MM.1S (cell line): ENCODE data around the gene IFT52.
"Not testable (repeated sequence)": the region's sequence is repeated elsewhere in the genome, so short reads cannot be mapped to it uniquely, and the experiment has no call there.

Experiments
- DNase-seq: peaks from one replicate; pipeline ENCODE4 v3.0.0-alpha.2; 2015
- H2AFZ ChIP-seq: fragments of 300-600 bp; sonication (generic); 2 replicates; pipeline ENCODE4 v1.6.0; 2016; ENCODE audit warnings: antibody characterized with exemption, low read length
- H3F3A ChIP-seq: fragments of 300-600 bp; sonication (generic); 2 replicates; pipeline ENCODE4 v1.6.1; 2016; ENCODE audit warnings: mild to moderate bottlenecking, antibody characterized with exemption, low read length, moderate library complexity, mixed read lengths; ENCODE audit not compliant: insufficient read depth
- H3K27ac ChIP-seq: fragments of 300-600 bp; sonication (generic); 2 replicates; pipeline ENCODE4 v1.5.1; 2016; ENCODE audit warnings: mild to moderate bottlenecking, low read length
- H3K27me3 ChIP-seq: fragments of 300-600 bp; sonication (generic); replicated peaks from 2 replicates; pipeline ENCODE4 v1.6.0; 2016; ENCODE audit warnings: low read length; ENCODE audit not compliant: insufficient read depth
- H3K36me3 ChIP-seq: fragments of 300-600 bp; sonication (generic); replicated peaks from 2 replicates; pipeline ENCODE4 v1.6.1; 2016; ENCODE audit warnings: mild to moderate bottlenecking, low read length, mixed read lengths; ENCODE audit not compliant: insufficient read depth
- H3K4me1 ChIP-seq: fragments of 300-600 bp; sonication (generic); 2 replicates; pipeline ENCODE4 v1.6.1; 2016; ENCODE audit warnings: low read length, mixed read lengths
- H3K4me2 ChIP-seq: fragments of 300-600 bp; sonication (generic); 2 replicates; pipeline ENCODE4 v1.6.0; 2016; ENCODE audit warnings: low read depth, low read length
- H3K4me3 ChIP-seq: fragments of 300-600 bp; sonication (generic); 2 replicates; pipeline ENCODE4 v1.5.1; 2016; ENCODE audit warnings: low read length, mixed read lengths
- H3K79me2 ChIP-seq: fragments of 300-600 bp; sonication (generic); 2 replicates; pipeline ENCODE4 v1.6.1; 2016; ENCODE audit warnings: mixed run types, low read length, mixed read lengths
- H3K9ac ChIP-seq: fragments of 300-600 bp; sonication (generic); 2 replicates; pipeline ENCODE4 v1.6.1; 2016; ENCODE audit warnings: low read length, mixed read lengths
- H3K9me2 ChIP-seq: fragments of 300-600 bp; sonication (generic); replicated peaks from 2 replicates; pipeline ENCODE4 v1.6.1; 2016; ENCODE audit warnings: mild to moderate bottlenecking, low read length, mixed read lengths; ENCODE audit not compliant: insufficient read depth
- H3K9me3 ChIP-seq: fragments of 300-600 bp; sonication (generic); replicated peaks from 2 replicates; pipeline ENCODE4 v1.6.1; 2016; ENCODE audit warnings: mild to moderate bottlenecking, low read length, mixed read lengths; ENCODE audit not compliant: insufficient read depth
- H4K20me1 ChIP-seq: fragments of 300-600 bp; sonication (generic); 2 replicates; pipeline ENCODE4 v1.6.1; 2016; ENCODE audit warnings: mild to moderate bottlenecking, low read length, moderate library complexity, mixed read lengths; ENCODE audit not compliant: insufficient read depth
- CTCF ChIP-seq: fragments of 300-600 bp; sonication (generic); IDR thresholded peaks from 2 replicates; pipeline ENCODE4 v1.5.1; 2016; ENCODE audit warnings: antibody characterized with exemption, low read length, mixed read lengths
- EZH2 ChIP-seq: fragments of 300-600 bp; sonication (generic); optimal IDR thresholded peaks from 2 replicates; pipeline ENCODE3; 2017; ENCODE audit warnings: low read depth, mild to moderate bottlenecking, antibody characterized with exemption, low read length, mixed read lengths
- EZH2phosphoT487 ChIP-seq: fragments of 300-600 bp; sonication (generic); IDR thresholded peaks from 2 replicates; pipeline ENCODE4 v1.6.1; 2018; ENCODE audit warnings: antibody characterized with exemption, low read length

IFT52 gene

GRCh38 chr20:43583982-43584432 lies 6.7 kb upstream of the IFT52 start:
- no peak overlapping the region for H3K9ac ChIP-seq
- no peaks in the 10 kb centered on the region for H3K79me2 ChIP-seq
- no peaks in the 10 kb centered on the region for H3K9me3 ChIP-seq
- no peak overlapping the region for H3K27ac ChIP-seq
- H3F3A ChIP-seq, result no peaks in the 10 kb centered on the region
- TF ChIP-seq EZH2phosphoT487 (no peak), EZH2 (no peak), CTCF (no peak)
- no peak overlapping the region for H3K4me2 ChIP-seq
- peak; percentile 76 for DNase-seq
- no peak overlapping the region for H2AFZ ChIP-seq
- H4K20me1 ChIP-seq, result no peaks in the 10 kb centered on the region
- no peaks in the 10 kb centered on the region for H3K27me3 ChIP-seq
- H3K36me3 ChIP-seq, result no peaks in the 10 kb centered on the region
- no peak overlapping the region for H3K4me3 ChIP-seq
- H3K9me2 ChIP-seq, result no peaks in the 10 kb centered on the region
- no peaks in the 10 kb centered on the region for H3K4me1 ChIP-seq

- H3K9ac ChIP-seq, result no peak overlapping the region
- no peaks in the 10 kb centered on the region for H3K9me2 ChIP-seq
- no peaks in the 10 kb centered on the region for H3K4me1 ChIP-seq
- H3K4me3 ChIP-seq, result no peak overlapping the region
- H3K9me3 ChIP-seq, result no peaks in the 10 kb centered on the region
- DNase-seq, result no peak
- H3F3A ChIP-seq, result no peaks in the 10 kb centered on the region
- H3K4me2 ChIP-seq, result no peak overlapping the region
- H3K27ac ChIP-seq, result no peak overlapping the region
- H4K20me1 ChIP-seq, result no peaks in the 10 kb centered on the region
- H2AFZ ChIP-seq, result no peak overlapping the region
- no peaks in the 10 kb centered on the region for H3K27me3 ChIP-seq
- no peaks in the 10 kb centered on the region for H3K79me2 ChIP-seq
- TF ChIP-seq CTCF (no peak), EZH2phosphoT487 (no peak), EZH2 (no peak)
- H3K36me3 ChIP-seq, result no peaks in the 10 kb centered on the region
Observed at GRCh38 chr20:43584448-43585136, 6.1 kb upstream of the IFT52 start.

- H3K4me2 ChIP-seq, result no peak overlapping the region
- no peaks in the 10 kb centered on the region for H3K27me3 ChIP-seq
- no peak overlapping the region for H3K4me3 ChIP-seq
- H3K9me2 ChIP-seq, result no peaks in the 10 kb centered on the region
- no peaks in the 10 kb centered on the region for H4K20me1 ChIP-seq
- H2AFZ ChIP-seq, result no peak overlapping the region
- TF ChIP-seq EZH2phosphoT487, result no peak
- no peak for TF ChIP-seq CTCF
- no peaks in the 10 kb centered on the region for H3K36me3 ChIP-seq
- DNase-seq, result no peak
- H3K9ac ChIP-seq, result no peak overlapping the region
- H3K9me3 ChIP-seq, result no peaks in the 10 kb centered on the region
- H3K79me2 ChIP-seq, result peaks cover 8% of the 10 kb centered on the region
- H3F3A ChIP-seq, result no peaks in the 10 kb centered on the region
- H3K4me1 ChIP-seq, result peaks cover 3% of the 10 kb centered on the region; the same call in 1 of the 2 replicates
- H3K27ac ChIP-seq, result no peak overlapping the region
Observed at GRCh38 chr20:43586641-43587040, 4.1 kb upstream of the IFT52 start.

GRCh38 chr20:43588526-43588925 lies 2.2 kb upstream of the IFT52 start:
- not testable (repeated sequence) for H2AFZ ChIP-seq, H3K36me3 ChIP-seq, DNase-seq, H3K9me3 ChIP-seq, H3K27ac ChIP-seq, H4K20me1 ChIP-seq, H3K9me2 ChIP-seq, H3K9ac ChIP-seq, H3K4me2 ChIP-seq, H3K4me1 ChIP-seq, H3K4me3 ChIP-seq, H3K27me3 ChIP-seq, H3F3A ChIP-seq
- H3K79me2 ChIP-seq, result peaks cover 19% of the 10 kb centered on the region
